ENCODE results near the gene ITGBL1.

The ITGBL1 gene

DNA sequence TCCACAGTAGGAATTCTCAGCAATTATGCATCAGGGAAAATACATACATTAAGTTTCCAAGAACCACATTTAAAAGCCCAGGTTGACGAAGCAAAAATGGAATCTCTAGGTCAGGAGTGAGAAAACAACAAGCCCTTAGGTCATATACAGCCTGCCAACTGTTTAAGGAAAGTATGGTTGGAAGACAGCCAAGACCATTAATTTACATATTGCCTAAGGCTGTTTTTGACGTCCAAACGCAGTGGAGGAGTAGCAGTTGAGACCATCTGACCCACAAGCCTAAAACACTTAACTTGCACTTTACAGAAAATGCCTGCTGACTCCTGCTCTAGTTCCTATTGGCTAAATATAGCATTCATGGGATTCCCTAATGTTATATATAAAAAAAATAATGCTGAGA, 299.0 kb downstream of the ITGBL1 start:
- no peak overlapping the region for H3K4me3 ChIP-seq (ENCODE audit: low read depth, low read length)
- DNase-seq (ENCODE audit: low read depth): peak; percentile 78
- in situ Hi-C loops (cut with HindIII; ENCODE audit: low sequenced_read_pairs): loop anchor here (25.0 kb wide), 1 partner anchor 614 kb away; no protein-coding TSS in a partner anchor
- TF ChIP-seq, protein P1, sequence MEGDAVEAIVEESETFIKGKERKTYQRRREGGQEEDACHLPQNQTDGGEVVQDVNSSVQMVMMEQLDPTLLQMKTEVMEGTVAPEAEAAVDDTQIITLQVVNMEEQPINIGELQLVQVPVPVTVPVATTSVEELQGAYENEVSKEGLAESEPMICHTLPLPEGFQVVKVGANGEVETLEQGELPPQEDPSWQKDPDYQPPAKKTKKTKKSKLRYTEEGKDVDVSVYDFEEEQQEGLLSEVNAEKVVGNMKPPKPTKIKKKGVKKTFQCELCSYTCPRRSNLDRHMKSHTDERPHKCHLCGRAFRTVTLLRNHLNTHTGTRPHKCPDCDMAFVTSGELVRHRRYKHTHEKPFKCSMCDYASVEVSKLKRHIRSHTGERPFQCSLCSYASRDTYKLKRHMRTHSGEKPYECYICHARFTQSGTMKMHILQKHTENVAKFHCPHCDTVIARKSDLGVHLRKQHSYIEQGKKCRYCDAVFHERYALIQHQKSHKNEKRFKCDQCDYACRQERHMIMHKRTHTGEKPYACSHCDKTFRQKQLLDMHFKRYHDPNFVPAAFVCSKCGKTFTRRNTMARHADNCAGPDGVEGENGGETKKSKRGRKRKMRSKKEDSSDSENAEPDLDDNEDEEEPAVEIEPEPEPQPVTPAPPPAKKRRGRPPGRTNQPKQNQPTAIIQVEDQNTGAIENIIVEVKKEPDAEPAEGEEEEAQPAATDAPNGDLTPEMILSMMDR (IDR thresholded peaks at IDR 0.05; ENCODE audit: low read depth, low read length, missing control alignments): no peak

DNA sequence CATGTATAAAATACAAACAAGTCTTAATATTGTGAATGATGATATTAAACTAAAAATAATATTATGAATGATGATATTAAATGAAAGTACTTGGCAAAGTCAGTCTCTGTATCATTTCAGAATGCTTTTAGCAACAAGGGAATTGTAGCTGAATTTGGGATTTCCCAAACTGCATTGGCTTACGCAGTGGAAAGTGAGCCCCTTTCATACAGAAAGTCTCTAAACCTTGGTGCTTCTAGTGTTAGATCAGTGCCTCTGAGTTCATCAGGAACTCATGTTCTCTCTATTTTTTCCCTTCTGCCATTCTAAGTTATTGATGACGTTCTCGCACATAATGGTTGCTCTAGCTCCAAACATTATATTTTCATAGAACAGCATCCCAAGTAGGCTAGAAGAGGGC, 300.0 kb downstream of the ITGBL1 start:
- no peak overlapping the region for H3K4me3 ChIP-seq (ENCODE audit: low read depth, low read length)
- no peak for DNase-seq (ENCODE audit: low read depth)
- in situ Hi-C loops (cut with HindIII; ENCODE audit: low sequenced_read_pairs): loop anchor here (25.0 kb wide), 1 partner anchor 615 kb away; no protein-coding TSS in a partner anchor
- TF ChIP-seq, protein P1 (IDR thresholded peaks at IDR 0.05; ENCODE audit: low read depth, low read length, missing control alignments): no peak

DNA sequence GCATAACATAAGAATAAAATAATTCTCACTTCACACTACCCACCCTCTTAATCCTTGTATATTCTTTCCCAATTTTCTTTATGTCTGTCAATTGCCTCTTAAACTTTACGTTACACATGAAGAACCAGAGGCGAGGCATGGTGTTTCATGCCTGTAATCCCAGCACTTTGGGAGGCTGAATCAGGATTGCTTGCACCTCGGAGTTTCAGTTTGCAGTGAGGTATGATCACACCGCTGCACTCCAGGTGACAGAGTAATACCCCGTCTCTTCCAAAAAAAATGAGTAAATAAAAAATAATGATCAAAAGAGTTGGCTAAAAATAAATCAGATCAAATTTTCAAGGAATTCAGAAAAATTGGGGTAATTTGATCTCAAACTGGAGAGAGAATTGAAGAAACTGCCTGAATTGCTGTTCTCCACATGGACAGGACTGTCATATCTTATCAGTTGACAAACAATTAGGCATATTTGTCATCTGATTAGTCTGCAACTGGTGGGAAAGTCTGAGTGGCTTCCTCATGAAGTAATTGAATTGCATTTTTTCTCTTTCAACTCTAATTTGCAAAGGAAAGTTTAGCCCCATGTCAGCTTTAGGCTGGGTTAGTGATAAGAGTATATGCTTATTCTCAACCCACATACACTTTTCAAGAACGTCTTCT, 302.9 kb downstream of the ITGBL1 start:
- no peak for DNase-seq (ENCODE audit: low read depth)
- TF ChIP-seq, protein P1 (IDR thresholded peaks at IDR 0.05; ENCODE audit: low read depth, low read length, missing control alignments): no peak
- H3K4me3 ChIP-seq (ENCODE audit: low read depth, low read length): no peak overlapping the region
- in situ Hi-C loops (cut with HindIII; ENCODE audit: low sequenced_read_pairs): loop anchor here (25.0 kb wide), 1 partner anchor 618 kb away; no protein-coding TSS in a partner anchor

DNA sequence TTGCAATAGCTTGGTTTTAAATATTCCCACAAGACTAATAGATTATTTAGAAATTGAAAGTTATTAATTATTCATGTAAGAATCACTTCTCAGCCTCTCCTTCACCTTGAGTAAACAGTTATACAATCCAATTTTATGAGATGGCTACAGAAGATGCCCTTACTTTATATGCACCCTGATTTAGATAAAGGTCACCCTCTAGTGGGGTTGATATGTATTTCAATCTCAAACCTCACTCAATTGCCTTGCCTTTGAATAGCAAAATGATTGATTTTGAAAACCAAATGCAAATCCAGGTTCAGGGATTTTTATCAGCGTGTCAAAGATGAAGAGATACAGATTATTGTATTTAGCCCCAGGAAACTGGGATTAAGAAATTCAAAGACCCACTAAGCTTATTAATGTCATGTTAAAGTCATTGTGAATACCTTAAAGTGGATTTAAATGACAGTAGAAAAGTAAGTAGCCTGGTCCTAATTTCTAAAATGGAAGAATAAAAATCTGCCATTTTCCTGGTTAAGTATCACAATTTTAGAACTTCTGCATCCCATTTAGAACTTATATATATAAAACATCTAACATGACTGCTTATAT, 305.1 kb downstream of the ITGBL1 start:
- H3K4me3 ChIP-seq (ENCODE audit: low read depth, low read length): no peak overlapping the region
- DNase-seq (ENCODE audit: low read depth): peak; percentile 43
- in situ Hi-C loops (cut with HindIII; ENCODE audit: low sequenced_read_pairs): loop anchor here (25.0 kb wide), 1 partner anchor 620 kb away; no protein-coding TSS in a partner anchor
- TF ChIP-seq, protein P1 (IDR thresholded peaks at IDR 0.05; ENCODE audit: low read depth, low read length, missing control alignments): peak; percentile 43

DNA sequence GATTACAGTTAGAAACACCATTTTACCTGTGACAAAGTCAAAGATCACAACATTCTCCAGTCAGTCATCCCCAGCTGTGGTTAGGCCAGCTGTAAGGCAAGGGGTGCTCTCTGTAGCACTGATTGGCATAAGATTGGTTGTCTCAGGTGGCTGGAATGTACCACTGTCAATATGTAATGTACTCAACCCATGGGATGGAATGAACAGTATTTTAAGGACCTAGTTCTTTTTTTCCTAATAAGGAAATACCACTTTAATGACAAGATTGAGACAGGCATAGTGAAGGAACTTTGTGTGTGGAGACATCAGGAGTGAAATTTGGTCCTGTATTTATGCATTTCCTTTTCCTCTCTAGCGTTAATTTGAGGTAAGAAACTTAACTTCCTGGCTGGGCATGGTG, 310.7 kb downstream of the ITGBL1 start:
- DNase-seq (ENCODE audit: low read depth): no peak
- TF ChIP-seq, protein P1 (IDR thresholded peaks at IDR 0.05; ENCODE audit: low read depth, low read length, missing control alignments): no peak
- in situ Hi-C loops (cut with HindIII; ENCODE audit: low sequenced_read_pairs): loop anchor here (25.0 kb wide), 1 partner anchor 626 kb away; no protein-coding TSS in a partner anchor
- no peak overlapping the region for H3K4me3 ChIP-seq (ENCODE audit: low read depth, low read length)

Data from astrocyte of the cerebellum (primary cell).